Large intestine (tissue), 3 donors: ENCODE measurements around the gene ZBTB21. TPM values are rescaled to one million over a fixed set of nuclear protein-coding genes. Genes with fewer than 3 reads are reported as not detected.

Experiments
- DNase-seq, 2 donors: peaks; one replicate each; pipeline versions ENCODE4 v3.0.0 to v3.0.0-alpha.2; 2013
- H3K27ac ChIP-seq: one replicate; pipeline ENCODE4 v1.5.1; 2013; ENCODE audit warnings: low read length
- H3K27me3 ChIP-seq: 2 replicates; pipeline ENCODE4 v1.6.1; 2013; ENCODE audit warnings: low read length; ENCODE audit not compliant: control insufficient read depth, insufficient read depth
- H3K36me3 ChIP-seq: 2 replicates; pipeline ENCODE4 v1.6.1; 2013; ENCODE audit warnings: low read length; ENCODE audit not compliant: control insufficient read depth, insufficient read depth
- H3K4me1 ChIP-seq: one replicate; pipeline ENCODE4 v1.6.1; 2013; ENCODE audit warnings: low read length; ENCODE audit not compliant: control insufficient read depth, insufficient read depth
- H3K4me3 ChIP-seq: one replicate; pipeline ENCODE4 v1.5.1; 2013; ENCODE audit warnings: low read length
- H3K9me3 ChIP-seq: one replicate; pipeline ENCODE4 v1.6.1; 2013; ENCODE audit warnings: mild to moderate bottlenecking, low read depth, low read length, moderate library complexity; ENCODE audit not compliant: control insufficient read depth
- WGBS: methylation state at CpG from one replicate; pipeline ENCODE4 v1.1.5; 2013; ENCODE audit warnings: low lambda C conversion rate; ENCODE audit not compliant: insufficient coverage; 5-methylcytosine and 5-hydroxymethylcytosine counted together
- polyA plus RNA-seq: library from polyadenylated mRNA; unstranded; fragments of 120-200 nt; gene quantifications from one replicate; pipeline ENCODE4 v1.2.1, GENCODE V29; 2013

The ZBTB21 gene
- polyA plus RNA-seq, 1 donor = 11.0 TPM

GRCh38 chr21:42031816-42032215 lies 21.7 kb upstream of the ZBTB21 start:
- H3K27me3 ChIP-seq = no peaks in the 10 kb centered on the region
- H3K36me3 ChIP-seq = no peaks in the 10 kb centered on the region
- no peak overlapping the region for H3K4me3 ChIP-seq
- no peak overlapping the region for H3K27ac ChIP-seq
- no peak for DNase-seq
- no CpG with 5 or more reads among the region's 4 CpGs for WGBS
- H3K9me3 ChIP-seq = peaks cover 5% of the 10 kb centered on the region
- H3K4me1 ChIP-seq = peaks cover 11% of the 10 kb centered on the region

- Histone ChIP-seq H3K27ac (no peak overlapping the region), H3K4me1 (peaks cover 11% of the 10 kb centered on the region), H3K27me3 (no peaks in the 10 kb centered on the region), H3K9me3 (peaks cover 6% of the 10 kb centered on the region), H3K36me3 (no peaks in the 10 kb centered on the region), H3K4me3 (no peak overlapping the region)
- DNase-seq = no peak
- no CpG with 5 or more reads among the region's 9 CpGs for WGBS
Measured at GRCh38 chr21:42031241-42031640, 21.1 kb upstream of the ZBTB21 start.

GRCh38 chr21:42030311-42030710 lies 20.2 kb upstream of the ZBTB21 start:
- Histone ChIP-seq H3K27me3 (no peaks in the 10 kb centered on the region), H3K36me3 (no peaks in the 10 kb centered on the region), H3K27ac (no peak overlapping the region), H3K4me3 (no peak overlapping the region), H3K9me3 (peaks cover 6% of the 10 kb centered on the region), H3K4me1 (peaks cover 15% of the 10 kb centered on the region)
- WGBS = no CpG with 5 or more reads among the region's 4 CpGs
- DNase-seq = no peak

GRCh38 chr21:42028766-42029425 lies 18.7 kb upstream of the ZBTB21 start:
- no CpG with 5 or more reads among the region's 9 CpGs for WGBS
- DNase-seq = peak in 1 of 2 donors; percentile 48

GRCh38 chr21:42027822-42028765 lies 17.9 kb upstream of the ZBTB21 start:
- WGBS = 100% methylated on average over 3 of the region's 26 CpGs
- DNase-seq = no peak
- Histone ChIP-seq H3K9me3 (peaks cover 6% of the 10 kb centered on the region), H3K4me3 (no peak overlapping the region), H3K27me3 (no peaks in the 10 kb centered on the region), H3K36me3 (no peaks in the 10 kb centered on the region), H3K4me1 (peaks cover 15% of the 10 kb centered on the region), H3K27ac (no peak overlapping the region)

More at GRCh38 chr21:42028766-42029425, 18.7 kb upstream of the ZBTB21 start:
- Histone ChIP-seq H3K27me3 (no peaks in the 10 kb centered on the region), H3K9me3 (peaks cover 6% of the 10 kb centered on the region), H3K4me1 (peaks cover 15% of the 10 kb centered on the region), H3K36me3 (no peaks in the 10 kb centered on the region), H3K4me3 (no peak overlapping the region), H3K27ac (peak overlapping the region; percentile 1)

- no CpG with 5 or more reads among the region's 6 CpGs for WGBS
- no peak overlapping the region for H3K27ac ChIP-seq
- peaks cover 6% of the 10 kb centered on the region for H3K9me3 ChIP-seq
- DNase-seq = no peak
- H3K4me3 ChIP-seq = no peak overlapping the region
- peaks cover 15% of the 10 kb centered on the region for H3K4me1 ChIP-seq
- H3K27me3 ChIP-seq = no peaks in the 10 kb centered on the region
- H3K36me3 ChIP-seq = no peaks in the 10 kb centered on the region
Measured at GRCh38 chr21:42027085-42027821, 17.1 kb upstream of the ZBTB21 start.

GRCh38 chr21:42026082-42026435 lies 15.9 kb upstream of the ZBTB21 start:
- Histone ChIP-seq H3K27ac (no peak overlapping the region), H3K27me3 (peaks cover 6% of the 10 kb centered on the region), H3K4me3 (no peak overlapping the region), H3K36me3 (no peaks in the 10 kb centered on the region), H3K4me1 (peaks cover 15% of the 10 kb centered on the region), H3K9me3 (peaks cover 6% of the 10 kb centered on the region)
- WGBS = no CpG with 5 or more reads among the region's 9 CpGs
- no peak for DNase-seq

GRCh38 chr21:42025376-42026081 lies 15.4 kb upstream of the ZBTB21 start:
- Histone ChIP-seq H3K9me3 (peaks cover 6% of the 10 kb centered on the region), H3K36me3 (no peaks in the 10 kb centered on the region), H3K4me1 (peaks cover 15% of the 10 kb centered on the region), H3K27me3 (peaks cover 9% of the 10 kb centered on the region), H3K27ac (no peak overlapping the region), H3K4me3 (no peak overlapping the region)
- 69% methylated on average over 3 of the region's 12 CpGs for WGBS
- DNase-seq = no peak

GRCh38 chr21:42022906-42023305 lies 12.7 kb upstream of the ZBTB21 start:
- no peak for DNase-seq
- H3K4me1 ChIP-seq = peaks cover 4% of the 10 kb centered on the region
- H3K9me3 ChIP-seq = peaks cover 6% of the 10 kb centered on the region
- peaks cover 9% of the 10 kb centered on the region for H3K27me3 ChIP-seq
- no peaks in the 10 kb centered on the region for H3K36me3 ChIP-seq
- H3K27ac ChIP-seq = no peak overlapping the region
- WGBS = no CpG with 5 or more reads among the region's 11 CpGs
- H3K4me3 ChIP-seq = no peak overlapping the region

GRCh38 chr21:42022091-42022430 lies 11.9 kb upstream of the ZBTB21 start:
- H3K4me3 ChIP-seq = no peak overlapping the region
- no peak for DNase-seq
- H3K4me1 ChIP-seq = peaks cover 4% of the 10 kb centered on the region
- no CpG with 5 or more reads among the region's 12 CpGs for WGBS
- H3K27me3 ChIP-seq = peaks cover 9% of the 10 kb centered on the region
- peaks cover 4% of the 10 kb centered on the region for H3K9me3 ChIP-seq
- H3K36me3 ChIP-seq = no peaks in the 10 kb centered on the region
- no peak overlapping the region for H3K27ac ChIP-seq
